ENCODE results near the gene CASZ1.

The CASZ1 gene

DNA sequence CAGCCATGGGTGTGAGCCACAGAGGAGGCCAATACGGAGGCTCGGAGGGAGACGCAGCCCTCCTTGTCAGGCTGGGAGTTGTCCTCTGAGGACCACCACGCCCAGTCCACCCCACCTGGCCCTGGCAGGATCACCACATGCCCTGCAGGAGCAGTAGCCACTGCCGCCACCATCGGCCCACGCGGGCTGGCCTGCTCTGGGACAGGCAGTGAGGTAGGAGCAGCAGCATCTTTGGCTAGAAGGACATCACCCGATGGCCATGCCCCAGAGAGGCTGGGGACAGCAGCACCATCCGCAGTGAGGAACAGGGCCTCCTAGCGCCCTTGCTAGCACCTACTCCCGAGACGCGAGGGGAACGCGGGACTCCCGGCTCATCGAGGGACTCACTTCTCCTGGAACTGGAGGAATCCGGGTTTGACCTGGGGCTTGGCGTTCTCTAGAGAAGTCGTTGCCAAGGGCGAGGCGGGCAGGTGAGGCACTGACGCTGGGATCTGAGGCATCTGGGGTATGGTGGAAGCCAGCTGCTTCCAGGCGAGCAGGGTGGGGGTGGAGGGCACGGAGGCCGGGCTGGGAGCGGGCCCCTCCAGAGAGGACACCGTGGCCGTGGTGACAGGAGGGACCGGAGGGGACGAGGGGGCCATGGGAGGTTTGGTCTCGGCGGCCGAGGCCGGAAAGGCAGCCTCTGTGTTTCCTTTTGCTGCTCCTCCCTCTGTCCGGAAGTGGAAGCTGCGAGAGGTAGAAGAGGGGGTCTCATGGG, 148.9 kb downstream of the CASZ1 start:
- Histone ChIP-seq H3K27ac (no peak overlapping the region), H3K36me3 (ENCODE audit: control insufficient read depth, insufficient read depth, low read length) (no peaks in the 10 kb centered on the region), H3K79me2 (no peaks in the 10 kb centered on the region), H3K9me3 (ENCODE audit: control insufficient read depth, low read length) (no peaks in the 10 kb centered on the region), H3K4me3 (ENCODE audit: low read depth, low read length) (no peak overlapping the region), H3K4me2 (ENCODE audit: low read length) (no peak overlapping the region), H3K9ac (no peak overlapping the region), H3K4me1 (no peaks in the 10 kb centered on the region), H3K27me3 (ENCODE audit: control insufficient read depth, insufficient read depth, low read length) (no peaks in the 10 kb centered on the region), H2AFZ (no peak overlapping the region)
- TF ChIP-seq, protein P1, sequence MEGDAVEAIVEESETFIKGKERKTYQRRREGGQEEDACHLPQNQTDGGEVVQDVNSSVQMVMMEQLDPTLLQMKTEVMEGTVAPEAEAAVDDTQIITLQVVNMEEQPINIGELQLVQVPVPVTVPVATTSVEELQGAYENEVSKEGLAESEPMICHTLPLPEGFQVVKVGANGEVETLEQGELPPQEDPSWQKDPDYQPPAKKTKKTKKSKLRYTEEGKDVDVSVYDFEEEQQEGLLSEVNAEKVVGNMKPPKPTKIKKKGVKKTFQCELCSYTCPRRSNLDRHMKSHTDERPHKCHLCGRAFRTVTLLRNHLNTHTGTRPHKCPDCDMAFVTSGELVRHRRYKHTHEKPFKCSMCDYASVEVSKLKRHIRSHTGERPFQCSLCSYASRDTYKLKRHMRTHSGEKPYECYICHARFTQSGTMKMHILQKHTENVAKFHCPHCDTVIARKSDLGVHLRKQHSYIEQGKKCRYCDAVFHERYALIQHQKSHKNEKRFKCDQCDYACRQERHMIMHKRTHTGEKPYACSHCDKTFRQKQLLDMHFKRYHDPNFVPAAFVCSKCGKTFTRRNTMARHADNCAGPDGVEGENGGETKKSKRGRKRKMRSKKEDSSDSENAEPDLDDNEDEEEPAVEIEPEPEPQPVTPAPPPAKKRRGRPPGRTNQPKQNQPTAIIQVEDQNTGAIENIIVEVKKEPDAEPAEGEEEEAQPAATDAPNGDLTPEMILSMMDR (IDR thresholded peaks at IDR 0.05), result no peak

DNA sequence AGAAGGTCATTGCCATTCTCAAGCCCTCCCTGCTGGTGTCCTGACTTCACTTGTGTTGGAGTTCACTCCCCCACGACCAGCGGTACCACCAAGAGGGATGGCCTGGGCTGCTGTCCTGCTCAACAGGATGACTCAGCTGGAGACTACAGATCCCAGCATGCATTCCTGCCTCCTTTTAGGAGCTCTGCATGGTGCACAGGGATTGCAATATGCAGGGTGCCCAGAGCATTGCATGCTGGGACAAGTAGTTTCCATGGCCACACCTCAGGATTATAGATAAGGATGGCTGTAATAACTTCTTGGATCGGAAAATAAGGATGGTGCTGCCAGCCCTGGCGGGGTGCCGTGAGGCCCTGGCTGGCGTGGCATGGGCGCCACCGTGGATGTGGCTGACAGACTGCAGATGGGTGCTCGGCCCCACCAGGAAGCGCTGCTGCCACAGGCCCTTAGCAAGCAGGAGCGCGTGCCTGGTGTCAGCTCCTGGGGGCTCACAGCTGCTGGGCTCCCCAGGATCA, 150.0 kb downstream of the CASZ1 start:
- H3K27me3 ChIP-seq (ENCODE audit: control insufficient read depth, insufficient read depth, low read length), result no peaks in the 10 kb centered on the region
- no peak overlapping the region for H3K27ac ChIP-seq
- no peaks in the 10 kb centered on the region for H3K4me1 ChIP-seq
- H3K9me3 ChIP-seq (ENCODE audit: control insufficient read depth, low read length), result no peaks in the 10 kb centered on the region
- no peak overlapping the region for H3K4me2 ChIP-seq (ENCODE audit: low read length)
- TF ChIP-seq, protein P1 (IDR thresholded peaks at IDR 0.05), result no peak
- H3K79me2 ChIP-seq, result no peaks in the 10 kb centered on the region
- H3K9ac ChIP-seq, result no peak overlapping the region
- H3K4me3 ChIP-seq (ENCODE audit: low read depth, low read length), result no peak overlapping the region
- H2AFZ ChIP-seq, result no peak overlapping the region
- no peaks in the 10 kb centered on the region for H3K36me3 ChIP-seq (ENCODE audit: control insufficient read depth, insufficient read depth, low read length)

DNA sequence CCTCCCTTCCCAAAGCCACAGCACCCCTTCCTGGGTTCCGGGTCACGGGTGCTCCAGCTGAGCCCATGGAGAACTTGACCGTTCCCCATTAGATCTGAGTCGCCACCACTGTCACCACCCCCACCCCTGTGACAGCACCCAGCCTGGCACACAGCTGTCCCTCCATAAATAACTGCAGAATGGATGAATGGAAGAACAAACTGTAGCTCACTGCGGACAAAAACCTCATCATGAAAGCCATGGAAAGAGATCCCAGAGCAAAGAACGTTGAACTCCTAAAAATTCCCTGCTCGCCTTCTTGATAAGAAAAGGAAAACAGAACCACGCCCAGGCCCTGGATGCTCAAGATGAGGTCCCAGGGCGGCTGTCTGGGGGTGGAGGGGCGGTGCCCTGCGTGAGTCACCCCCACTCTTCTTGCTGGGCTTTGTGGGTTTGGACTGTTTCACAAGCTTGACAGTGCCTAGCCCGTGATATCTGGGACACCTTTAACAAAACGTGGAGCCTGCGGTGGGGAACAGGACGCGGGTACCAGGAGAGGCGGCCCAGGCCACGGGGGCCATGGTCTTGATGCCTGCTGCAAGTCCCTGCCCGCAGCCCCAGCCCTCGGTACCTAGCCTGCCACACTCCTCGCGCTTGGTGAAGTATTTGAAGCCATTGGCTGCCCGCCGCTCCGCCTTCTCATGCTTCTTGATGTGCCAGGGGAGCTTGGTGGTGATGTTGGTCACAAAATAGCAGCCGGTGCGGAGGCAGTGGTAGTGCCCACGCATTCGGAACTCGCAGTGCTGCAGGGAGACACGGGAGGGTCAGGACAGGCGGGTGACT, 151.9 kb downstream of the CASZ1 start:
- TF ChIP-seq, protein P1 (IDR thresholded peaks at IDR 0.05), result no peak
- Histone ChIP-seq H3K36me3 (ENCODE audit: control insufficient read depth, insufficient read depth, low read length) (no peaks in the 10 kb centered on the region), H3K79me2 (no peaks in the 10 kb centered on the region), H3K27ac (no peak overlapping the region), H2AFZ (no peak overlapping the region), H3K27me3 (ENCODE audit: control insufficient read depth, insufficient read depth, low read length) (no peaks in the 10 kb centered on the region), H3K4me1 (no peaks in the 10 kb centered on the region), H3K9me3 (ENCODE audit: control insufficient read depth, low read length) (no peaks in the 10 kb centered on the region), H3K4me3 (ENCODE audit: low read depth, low read length) (no peak overlapping the region), H3K9ac (no peak overlapping the region), H3K4me2 (ENCODE audit: low read length) (no peak overlapping the region)

DNA sequence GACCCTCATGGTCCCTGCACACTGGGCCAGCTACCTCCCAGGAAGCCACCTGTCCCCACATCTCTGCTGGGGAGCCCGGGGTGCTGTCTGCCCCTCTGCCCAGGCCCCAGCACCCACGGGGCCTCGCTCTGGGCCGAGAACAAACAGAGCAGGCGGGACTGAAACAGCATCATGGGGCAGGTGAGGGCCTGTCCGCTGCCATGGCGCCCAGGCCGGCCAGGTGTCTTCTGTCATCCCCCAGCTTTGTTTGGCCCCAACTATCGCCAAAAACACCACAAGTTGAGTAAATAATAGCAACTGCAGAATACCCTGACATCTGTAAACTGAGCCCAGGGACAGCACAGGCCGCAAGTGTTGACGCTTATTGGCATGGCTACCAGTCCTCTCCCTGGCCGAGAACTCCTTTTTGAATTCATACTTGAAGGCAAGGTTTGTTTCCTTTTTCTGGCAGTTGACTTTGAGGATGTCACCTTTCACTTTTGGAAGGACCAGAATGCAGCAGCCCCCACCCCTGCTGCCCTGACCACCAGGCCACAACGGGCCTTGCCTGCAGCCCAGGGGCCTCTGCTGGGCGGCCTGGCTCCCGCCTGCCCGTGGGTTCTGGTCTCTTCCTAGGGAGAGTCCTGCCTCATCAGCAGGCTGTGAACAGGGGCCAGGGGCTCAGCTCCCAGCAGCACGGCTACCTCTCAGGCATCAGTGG, 152.7 kb downstream of the CASZ1 start:
- Histone ChIP-seq H3K79me2 (no peaks in the 10 kb centered on the region), H3K27ac (no peak overlapping the region), H3K4me1 (no peaks in the 10 kb centered on the region), H3K4me3 (ENCODE audit: low read depth, low read length) (no peak overlapping the region), H3K4me2 (ENCODE audit: low read length) (no peak overlapping the region), H3K9me3 (ENCODE audit: control insufficient read depth, low read length) (no peaks in the 10 kb centered on the region), H3K27me3 (ENCODE audit: control insufficient read depth, insufficient read depth, low read length) (no peaks in the 10 kb centered on the region), H3K36me3 (ENCODE audit: control insufficient read depth, insufficient read depth, low read length) (no peaks in the 10 kb centered on the region), H2AFZ (no peak overlapping the region), H3K9ac (no peak overlapping the region)
- TF ChIP-seq, protein P1 (IDR thresholded peaks at IDR 0.05), result no peak
